Measurements from ENCODE around the gene FOXRED2.
"Not testable (repeated sequence)": the region's sequence is repeated elsewhere in the genome, so short reads cannot be mapped to it uniquely, and the experiment has no call there.

The FOXRED2 gene

GRCh38 chr22:36469094-36469710, 37.6 kb downstream of the FOXRED2 start:
- no peak for DNase-seq (ENCODE audit: low read depth in 2 of 2)

- no peak for DNase-seq (ENCODE audit: low read depth in 2 of 2)
Measured at GRCh38 chr22:36467946-36468345, 38.9 kb downstream of the FOXRED2 start.

- no peak for DNase-seq (ENCODE audit: low read depth in 2 of 2)
Measured at GRCh38 chr22:36467042-36467810, 39.6 kb downstream of the FOXRED2 start.

GRCh38 chr22:36466258-36466657, 40.6 kb downstream of the FOXRED2 start:
- DNase-seq (ENCODE audit: low read depth in 2 of 2): no peak

- DNase-seq (ENCODE audit: low read depth in 2 of 2): no peak
Measured at GRCh38 chr22:36465232-36466021, 41.4 kb downstream of the FOXRED2 start.

- DNase-seq (ENCODE audit: low read depth in 2 of 2): no peak
Measured at GRCh38 chr22:36464715-36465231, 42.1 kb downstream of the FOXRED2 start.

- no peak for DNase-seq (ENCODE audit: low read depth in 2 of 2)
Measured at GRCh38 chr22:36463783-36464184, 43.1 kb downstream of the FOXRED2 start.

- no peak for DNase-seq (ENCODE audit: low read depth in 2 of 2)
Measured at GRCh38 chr22:36461665-36462649, 44.9 kb downstream of the FOXRED2 start.

- DNase-seq (ENCODE audit: low read depth in 2 of 2): no peak
Measured at GRCh38 chr22:36460202-36460601, 46.6 kb downstream of the FOXRED2 start.

- no peak for DNase-seq (ENCODE audit: low read depth in 2 of 2)
Measured at GRCh38 chr22:36457688-36458450, 49.0 kb downstream of the FOXRED2 start.

GRCh38 chr22:36456464-36456845, 50.4 kb downstream of the FOXRED2 start:
- no peak for DNase-seq (ENCODE audit: low read depth in 2 of 2)

- DNase-seq (ENCODE audit: low read depth in 2 of 2): no peak
Measured at GRCh38 chr22:36455571-36456463, 51.0 kb downstream of the FOXRED2 start.

- peak; percentile 94 to 95 for DNase-seq (ENCODE audit: low read depth in 2 of 2)
Measured at GRCh38 chr22:36454916-36455570, 51.8 kb downstream of the FOXRED2 start.

- DNase-seq (ENCODE audit: low read depth in 2 of 2): no peak
Measured at GRCh38 chr22:36453855-36454378, 52.9 kb downstream of the FOXRED2 start.

- DNase-seq (ENCODE audit: low read depth in 2 of 2): not testable (repeated sequence)
Measured at GRCh38 chr22:36452978-36453607, 53.7 kb downstream of the FOXRED2 start.

- no peak for DNase-seq (ENCODE audit: low read depth in 2 of 2)
Measured at GRCh38 chr22:36452250-36452977, 54.4 kb downstream of the FOXRED2 start.

GRCh38 chr22:36450923-36451322, 55.9 kb downstream of the FOXRED2 start:
- DNase-seq (ENCODE audit: low read depth in 2 of 2): not testable (repeated sequence)
